Measurements from ENCODE around the gene RTN4. TPM values are rescaled to one million over a fixed set of nuclear protein-coding genes. Genes with fewer than 3 reads are reported as not detected.

The RTN4 gene
- total and polyA plus RNA-seq, 8 donors = 181 to 373 (median 200) TPM

DNA sequence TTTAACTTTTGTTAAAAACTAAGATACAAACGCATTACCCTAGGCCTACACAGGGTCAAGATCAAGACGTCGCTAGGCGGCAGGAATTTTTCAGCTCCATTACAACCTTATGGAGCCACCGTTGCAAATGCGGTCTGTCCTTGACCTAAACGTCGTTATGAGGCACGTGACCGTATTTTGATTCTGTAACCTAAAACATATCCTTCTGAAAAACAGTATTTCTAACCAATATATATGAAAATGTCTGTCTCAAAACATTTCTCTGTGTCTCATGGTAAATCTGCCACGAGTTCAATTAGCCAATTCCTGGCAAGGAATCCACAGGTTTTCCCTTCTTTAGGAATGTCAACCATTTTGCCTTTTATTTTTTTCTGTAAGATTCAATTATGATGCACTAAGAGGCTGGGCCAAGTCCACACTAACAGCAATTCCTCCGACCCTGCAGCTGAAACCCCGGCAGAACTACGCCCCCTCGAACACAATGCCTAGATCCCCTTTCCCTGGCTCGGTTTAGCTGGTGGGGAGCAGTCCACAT is 1.7 kb downstream of the RTN4 start:
- peaks cover 36 to 63% of the 10 kb centered on the region in 2 donors for H3K4me1 ChIP-seq
- H3K9me3 ChIP-seq = no peaks in the 10 kb centered on the region
- no peak for TF ChIP-seq CTCF (IDR thresholded peaks at IDR 0.05)
- DNase-seq (peak in 2 of 4 donors; percentile 61 to 85), ATAC-seq (no peak)
- intact Hi-C loops (cut with DNase I) = loop anchor here in 1 of 2 donors (10.0 kb wide), 1 partner anchor 116 kb away; no protein-coding TSS in a partner anchor
- peak overlapping the region; percentile 86 to 91 for H3K4me3 ChIP-seq
- peak overlapping the region; percentile 99 for H3K27ac ChIP-seq
- no peaks in the 10 kb centered on the region for H3K36me3 ChIP-seq
- no peaks in the 10 kb centered on the region for H3K27me3 ChIP-seq

- peak in 2 of 4 donors; percentile 40 to 69 for DNase-seq
Observed at GRCh38 chr2:55047677-55048299, 2.5 kb downstream of the RTN4 start.

DNA sequence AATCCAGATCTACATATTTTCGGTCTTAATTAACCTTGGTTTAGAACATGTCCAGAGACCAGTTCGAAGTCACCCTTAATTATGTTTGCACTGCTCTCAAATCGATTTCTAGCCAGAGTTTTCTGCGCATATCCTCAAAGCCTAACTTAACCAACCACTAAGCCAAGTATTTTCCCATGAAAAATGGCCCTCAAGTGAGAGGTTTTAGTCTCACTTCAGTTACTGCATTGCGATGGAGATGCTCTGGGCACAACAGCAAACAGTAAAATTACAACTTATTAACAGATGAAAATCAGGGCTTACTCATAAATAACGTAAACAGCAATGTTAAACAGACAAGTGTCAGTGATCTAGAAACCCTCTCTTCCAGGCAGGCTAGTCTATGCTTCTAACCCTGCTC is 4.5 kb downstream of the RTN4 start:
- Histone ChIP-seq H3K4me1 (peaks cover 27 to 68% of the 10 kb centered on the region in 2 donors), H3K36me3 (no peaks in the 10 kb centered on the region), H3K27ac (peak overlapping the region in 1 of 2 donors; percentile 2), H3K27me3 (no peaks in the 10 kb centered on the region), H3K9me3 (no peaks in the 10 kb centered on the region), H3K4me3 (peak overlapping the region in 1 of 2 donors; percentile 86)
- intact Hi-C loops (cut with DNase I) = loop anchor here in 1 of 2 donors (10.0 kb wide), 1 partner anchor 119 kb away; no protein-coding TSS in a partner anchor
- no peak for TF ChIP-seq CTCF (IDR thresholded peaks at IDR 0.05)
- ATAC-seq = no peak
- DNase-seq = no peak

More at GRCh38 chr2:55047677-55048299, 2.5 kb downstream of the RTN4 start:
- Histone ChIP-seq H3K27me3 (no peaks in the 10 kb centered on the region), H3K4me3 (peak overlapping the region; percentile 86 to 91), H3K4me1 (peaks cover 36 to 65% of the 10 kb centered on the region in 2 donors), H3K36me3 (no peaks in the 10 kb centered on the region), H3K9me3 (no peaks in the 10 kb centered on the region), H3K27ac (peak overlapping the region; percentile 99)
- intact Hi-C loops (cut with DNase I) = loop anchor here in 1 of 2 donors (10.0 kb wide), 1 partner anchor 117 kb away; no protein-coding TSS in a partner anchor
- ATAC-seq = peak; percentile 9
- TF ChIP-seq CTCF (IDR thresholded peaks at IDR 0.05) = no peak

- no peak for TF ChIP-seq CTCF (IDR thresholded peaks at IDR 0.05)
- Histone ChIP-seq H3K9me3 (no peaks in the 10 kb centered on the region), H3K27me3 (no peaks in the 10 kb centered on the region), H3K27ac (no peak overlapping the region), H3K4me1 (peaks cover 27 to 86% of the 10 kb centered on the region in 2 donors), H3K36me3 (no peaks in the 10 kb centered on the region), H3K4me3 (no peak overlapping the region)
- ATAC-seq = no peak
- DNase-seq = no peak
- intact Hi-C loops (cut with DNase I) = loop anchor here in 1 of 2 donors (10.0 kb wide), 1 partner anchor 121 kb away; no protein-coding TSS in a partner anchor
Observed at GRCh38 chr2:55043841-55044240, 6.4 kb downstream of the RTN4 start.

DNA sequence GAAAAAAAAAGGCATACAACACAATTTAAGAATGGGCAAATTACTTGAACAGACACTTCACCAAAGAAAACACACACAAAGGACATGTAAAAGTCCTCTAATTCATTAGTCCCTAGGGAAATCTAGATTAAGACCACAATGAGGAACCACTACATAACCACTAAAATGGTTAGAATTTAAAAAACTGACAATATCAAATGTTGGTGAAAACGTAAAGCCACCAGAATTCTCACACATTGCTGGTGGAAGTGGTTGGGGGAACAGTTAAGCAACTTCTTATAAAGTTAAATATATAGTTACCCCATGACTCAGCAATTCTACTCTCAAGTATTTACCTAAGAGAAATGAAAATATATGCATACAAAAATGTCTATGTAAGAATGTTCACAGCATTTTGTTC is 11.8 kb downstream of the RTN4 start:
- H3K27ac ChIP-seq = no peak overlapping the region
- H3K27me3 ChIP-seq = no peaks in the 10 kb centered on the region
- H3K4me3 ChIP-seq = no peak overlapping the region
- DNase-seq (no peak), ATAC-seq (no peak)
- H3K9me3 ChIP-seq = no peaks in the 10 kb centered on the region
- no peaks in the 10 kb centered on the region for H3K36me3 ChIP-seq
- intact Hi-C loops (cut with DNase I) = no loop called here
- H3K4me1 ChIP-seq = peaks cover 3 to 78% of the 10 kb centered on the region in 2 donors
- no peak for TF ChIP-seq CTCF (IDR thresholded peaks at IDR 0.05)

Data from left lung (tissue), 10 donors.